ENCODE data around the gene TTC7B. TPM values are rescaled to one million over a fixed set of nuclear protein-coding genes. Genes with fewer than 3 reads are reported as not detected.

The TTC7B gene
- total and polyA plus RNA-seq, 2 of the 13 experiments (the other 11 are each of a cell fraction or from before 2014, with no cell fraction given), result 1.3 to 3.2 TPM

DNA sequence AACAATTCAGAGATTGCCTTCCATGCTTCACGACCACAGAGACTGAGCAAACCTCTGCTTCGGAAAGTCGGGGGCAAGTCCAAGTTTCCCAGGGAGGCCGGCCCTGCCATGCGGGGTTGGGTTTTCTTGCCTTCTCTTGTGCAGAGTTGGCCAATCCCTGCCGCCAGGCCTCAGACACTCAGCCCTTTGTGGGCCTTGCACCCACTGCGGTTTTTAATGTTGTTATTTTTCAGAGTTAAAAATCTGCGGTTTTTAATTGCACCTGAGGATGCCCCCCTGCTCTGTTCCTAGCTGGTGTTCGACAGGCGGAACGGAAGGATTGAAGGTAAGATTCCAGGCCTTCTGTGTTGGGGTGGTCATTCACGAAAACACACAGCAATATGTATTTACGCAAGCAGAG lies 310.7 kb downstream of the TTC7B start:
- no peak overlapping the region for H3K4me3 ChIP-seq (replicated peaks in 1 of 3; ENCODE audit: insufficient read depth in 1 of 3, low read depth in 2 of 3, low read length in 3 of 3)
- H3K79me2 ChIP-seq (ENCODE audit: insufficient read depth, low read length), result no peaks in the 10 kb centered on the region
- H3K4me1 ChIP-seq (ENCODE audit: insufficient read depth, low read length), result peaks cover 63% of the 10 kb centered on the region
- H3K4me2 ChIP-seq (ENCODE audit: low read depth, low read length), result no peak overlapping the region
- intact Hi-C loops (cut with micrococcal nuclease; ENCODE audit: unreplicated experiment) (no loop called here), in situ Hi-C loops (cut with HindIII; ENCODE audit: extremely low pct_ligation_motif_present, low pct_unique_long_range_greater_than_20kb) (no loop called here)
- POLR2A ChIA-PET, result no interaction called here
- no peaks in the 10 kb centered on the region for H3K27me3 ChIP-seq (ENCODE audit: control insufficient read depth in 1 of 2, insufficient read depth in 2 of 2, low read length in 2 of 2)
- H3K27ac ChIP-seq (ENCODE audit: extremely low read length, insufficient read depth, low read length), result no peak overlapping the region
- CTCF ChIA-PET (ENCODE audit: low intra/inter-chr PET ratio, low total read pairs), result no interaction called here
- no peak overlapping the region for H3K9ac ChIP-seq (ENCODE audit: insufficient read depth, low read depth, low read length)
- no peak for DNase-seq (ENCODE audit: low spot score)
- FAIRE-seq, result no peak
- no peak for TF ChIP-seq AHR (CRISPR knock-in tag; IDR thresholded peaks at IDR 0.05)
- TF ChIP-seq ZC3H13 (CRISPR knock-in tag; IDR thresholded peaks at IDR 0.05), result no peak
- no peak for TF ChIP-seq POLR2G (IDR thresholded peaks at IDR 0.05; ENCODE audit: low read depth, low read length)
- TF ChIP-seq ZMYM2 (CRISPR knock-in tag; IDR thresholded peaks at IDR 0.05), result no peak
- no peak for TF ChIP-seq JUND (CRISPR knock-in tag; IDR thresholded peaks at IDR 0.05)
- TF ChIP-seq PITX1 (CRISPR knock-in tag; IDR thresholded peaks at IDR 0.05), result no peak
- no peak for TF ChIP-seq STAT5B (CRISPR knock-in tag; IDR thresholded peaks at IDR 0.05)
- no peak for TF ChIP-seq GLI4 (CRISPR knock-in tag; IDR thresholded peaks at IDR 0.05; ENCODE audit: borderline replicate concordance)
- TF ChIP-seq ZNF180 (CRISPR knock-in tag; IDR thresholded peaks at IDR 0.05; ENCODE audit: borderline replicate concordance, low read depth), result no peak
- TF ChIP-seq BRD4 (CRISPR knock-in tag; IDR thresholded peaks at IDR 0.05), result no peak
- TF ChIP-seq, protein P1, sequence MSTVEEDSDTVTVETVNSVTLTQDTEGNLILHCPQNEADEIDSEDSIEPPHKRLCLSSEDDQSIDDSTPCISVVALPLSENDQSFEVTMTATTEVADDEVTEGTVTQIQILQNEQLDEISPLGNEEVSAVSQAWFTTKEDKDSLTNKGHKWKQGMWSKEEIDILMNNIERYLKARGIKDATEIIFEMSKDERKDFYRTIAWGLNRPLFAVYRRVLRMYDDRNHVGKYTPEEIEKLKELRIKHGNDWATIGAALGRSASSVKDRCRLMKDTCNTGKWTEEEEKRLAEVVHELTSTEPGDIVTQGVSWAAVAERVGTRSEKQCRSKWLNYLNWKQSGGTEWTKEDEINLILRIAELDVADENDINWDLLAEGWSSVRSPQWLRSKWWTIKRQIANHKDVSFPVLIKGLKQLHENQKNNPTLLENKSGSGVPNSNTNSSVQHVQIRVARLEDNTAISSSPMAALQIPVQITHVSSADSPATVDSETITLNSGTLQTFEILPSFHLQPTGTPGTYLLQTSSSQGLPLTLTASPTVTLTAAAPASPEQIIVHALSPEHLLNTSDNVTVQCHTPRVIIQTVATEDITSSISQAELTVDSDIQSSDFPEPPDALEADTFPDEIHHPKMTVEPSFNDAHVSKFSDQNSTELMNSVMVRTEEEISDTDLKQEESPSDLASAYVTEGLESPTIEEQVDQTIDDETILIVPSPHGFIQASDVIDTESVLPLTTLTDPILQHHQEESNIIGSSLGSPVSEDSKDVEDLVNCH (CRISPR knock-in tag; IDR thresholded peaks at IDR 0.05), result no peak
- TF ChIP-seq SRSF4 (IDR thresholded peaks at IDR 0.05; ENCODE audit: low read depth, low read length, poor library complexity, severe bottlenecking), result no peak
- no peak for TF ChIP-seq ZNF225 (CRISPR knock-in tag; IDR thresholded peaks at IDR 0.05)
- H4K20me1 ChIP-seq (ENCODE audit: insufficient read depth, low read length), result no peaks in the 10 kb centered on the region
- WGBS (ENCODE audit: low lambda C conversion rate), result 76% methylated on average over 13 of the region's 13 CpGs
- no peaks in the 10 kb centered on the region for H3K36me3 ChIP-seq (replicated peaks in 1 of 2; ENCODE audit: control insufficient read depth in 1 of 2, insufficient read depth in 2 of 2, low read length in 2 of 2)
- no peak for ATAC-seq
- H2AFZ ChIP-seq (ENCODE audit: low read length), result no peak overlapping the region
- no peaks in the 10 kb centered on the region for H3K9me3 ChIP-seq (ENCODE audit: low read length)
- no TSS peak for BruUV-seq (replicated peaks)
